Omental fat pad (tissue), 4 donors: ENCODE data around the gene QSOX1. TPM values are rescaled to one million over a fixed set of nuclear protein-coding genes. Genes with fewer than 3 reads are reported as not detected.

Source experiments
- ATAC-seq: fragments of 150-250 bp; one replicate; pipeline ENCODE4 v1.9.1; 2016; ENCODE audit warnings: mild to moderate bottlenecking, moderate library complexity; ENCODE audit not compliant: low FRiP score
- DNase-seq: peaks from one replicate; pipeline ENCODE4 v3.0.0-alpha.2; 2019; ENCODE audit warnings: low spot score
- total RNA-seq, 4 donors: library from RNA; depleted of rRNA; stranded (reverse); fragments of >200 nt; gene quantifications; one replicate each; pipeline ENCODE4 v1.1.0, GENCODE V29; 2016
- TF ChIP-seq, protein P1 (sequence below), 3 donors: fragments of 450-650 bp; IDR thresholded peaks; one replicate each; pipeline ENCODE4 v1.5.1; 2016 to 2017; ENCODE audit warnings: antibody characterized with exemption in 3 of 3, mild to moderate bottlenecking in 3 of 3, moderate library complexity in 2 of 3

Gene QSOX1
- 100 to 1,000 TPM in 1 of 4 donors, 10 to 100 TPM in 3; 90.1 to 130 (median 98.4) TPM for total RNA-seq

DNA sequence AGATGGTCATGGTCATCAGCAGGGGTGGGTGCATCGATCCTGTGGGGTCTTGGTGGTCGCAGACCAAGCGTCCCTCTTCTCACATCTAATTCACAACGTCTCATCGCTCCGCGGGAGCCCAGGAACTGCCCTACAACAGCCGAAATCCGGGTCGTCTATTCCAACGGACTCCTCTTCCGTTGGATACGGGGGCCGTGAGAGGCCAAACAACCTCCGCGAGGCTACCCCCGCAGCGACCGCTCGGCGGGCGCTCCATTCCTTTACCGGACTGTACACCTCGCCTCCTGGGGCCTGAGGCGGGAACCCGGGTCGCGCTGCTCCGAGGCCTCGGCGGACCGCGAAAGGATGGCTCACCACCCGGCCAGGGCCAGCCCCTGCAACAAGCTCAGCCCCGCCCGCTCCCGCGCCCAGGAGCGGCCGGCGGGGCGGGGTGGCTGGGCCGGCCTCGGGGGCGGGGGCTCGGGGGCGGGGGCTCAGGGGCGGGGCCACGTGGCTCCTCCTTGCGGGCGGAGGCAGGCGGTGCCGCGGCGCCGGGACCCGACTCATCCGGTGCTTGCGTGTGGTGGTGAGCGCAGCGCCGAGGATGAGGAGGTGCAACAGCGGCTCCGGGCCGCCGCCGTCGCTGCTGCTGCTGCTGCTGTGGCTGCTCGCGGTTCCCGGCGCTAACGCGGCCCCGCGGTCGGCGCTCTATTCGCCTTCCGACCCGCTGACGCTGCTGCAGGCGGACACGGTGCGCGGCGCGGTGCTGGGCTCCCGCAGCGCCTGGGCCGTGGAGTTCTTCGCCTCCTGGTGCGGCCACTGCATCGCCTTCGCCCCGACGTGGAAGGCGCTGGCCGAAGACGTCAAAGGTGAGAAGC is at the start of gene QSOX1:
Gene QSOX1 (plus strand): TSS at position 545 of the 857 bp plus-strand sequence. CDS start 39 bp downstream, at position 584.
- TF ChIP-seq, protein P1, sequence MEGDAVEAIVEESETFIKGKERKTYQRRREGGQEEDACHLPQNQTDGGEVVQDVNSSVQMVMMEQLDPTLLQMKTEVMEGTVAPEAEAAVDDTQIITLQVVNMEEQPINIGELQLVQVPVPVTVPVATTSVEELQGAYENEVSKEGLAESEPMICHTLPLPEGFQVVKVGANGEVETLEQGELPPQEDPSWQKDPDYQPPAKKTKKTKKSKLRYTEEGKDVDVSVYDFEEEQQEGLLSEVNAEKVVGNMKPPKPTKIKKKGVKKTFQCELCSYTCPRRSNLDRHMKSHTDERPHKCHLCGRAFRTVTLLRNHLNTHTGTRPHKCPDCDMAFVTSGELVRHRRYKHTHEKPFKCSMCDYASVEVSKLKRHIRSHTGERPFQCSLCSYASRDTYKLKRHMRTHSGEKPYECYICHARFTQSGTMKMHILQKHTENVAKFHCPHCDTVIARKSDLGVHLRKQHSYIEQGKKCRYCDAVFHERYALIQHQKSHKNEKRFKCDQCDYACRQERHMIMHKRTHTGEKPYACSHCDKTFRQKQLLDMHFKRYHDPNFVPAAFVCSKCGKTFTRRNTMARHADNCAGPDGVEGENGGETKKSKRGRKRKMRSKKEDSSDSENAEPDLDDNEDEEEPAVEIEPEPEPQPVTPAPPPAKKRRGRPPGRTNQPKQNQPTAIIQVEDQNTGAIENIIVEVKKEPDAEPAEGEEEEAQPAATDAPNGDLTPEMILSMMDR (IDR thresholded peaks at IDR 0.05), result no peak
- ATAC-seq, result peak; percentile 94
- DNase-seq, result peak; percentile 64

DNA sequence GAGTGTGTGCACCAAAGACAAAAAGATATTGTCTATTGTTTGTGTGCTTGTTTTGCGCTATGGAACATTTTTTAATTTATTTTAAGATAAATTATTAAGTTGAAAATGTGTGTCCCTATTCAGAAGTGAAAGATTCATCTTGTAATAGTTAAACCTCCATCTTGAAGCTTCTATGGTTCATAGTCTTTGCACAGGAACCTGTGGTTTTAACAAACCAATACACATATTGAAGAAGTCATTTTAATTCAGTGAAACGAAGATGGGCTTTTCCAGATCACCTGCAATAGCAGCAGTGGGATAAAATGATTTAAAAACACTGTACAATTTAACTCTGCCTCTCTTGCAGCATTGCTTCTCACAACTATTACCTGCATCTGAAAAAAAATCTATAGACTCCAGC is 42.6 kb upstream of the QSOX1 start:
- TF ChIP-seq, protein P1 (IDR thresholded peaks at IDR 0.05), result no peak
- no peak for ATAC-seq
- no peak for DNase-seq

DNA sequence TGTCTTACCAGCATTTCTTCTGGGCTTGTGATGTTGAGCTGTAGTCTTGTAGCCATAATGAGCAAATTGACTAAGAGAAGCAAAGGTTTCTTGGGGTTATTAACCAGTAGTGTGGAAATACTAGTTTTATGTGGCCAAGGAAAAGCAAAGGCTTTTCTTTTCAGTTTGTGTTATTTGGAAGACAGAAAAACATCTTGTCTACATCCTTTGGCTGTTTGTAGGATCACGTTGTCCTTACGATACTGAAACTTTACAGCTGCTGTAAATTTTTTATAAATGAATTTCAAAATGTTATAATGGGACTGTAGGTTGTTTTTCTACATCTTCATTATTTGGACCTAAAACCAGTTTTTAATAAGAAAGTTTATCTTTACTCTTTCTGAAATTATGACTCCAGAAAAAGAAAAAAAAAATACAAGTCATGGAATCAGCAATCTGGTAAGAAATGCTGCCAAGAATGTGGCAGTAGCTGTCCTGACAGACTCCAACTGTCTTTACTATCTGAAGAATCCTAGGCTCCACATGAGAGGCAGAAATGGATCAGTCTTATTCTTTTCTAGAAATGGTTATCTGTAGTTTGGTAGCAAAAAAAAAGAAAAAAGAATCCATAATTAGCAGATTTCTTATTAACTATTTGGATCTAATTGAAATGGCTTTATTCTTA is 41.6 kb upstream of the QSOX1 start:
- ATAC-seq (no peak), DNase-seq (no peak)
- TF ChIP-seq, protein P1 (IDR thresholded peaks at IDR 0.05), result no peak

GRCh38 chr1:180114396-180114945 is 40.2 kb upstream of the QSOX1 start:
- ATAC-seq (no peak), DNase-seq (no peak)
- TF ChIP-seq, protein P1 (IDR thresholded peaks at IDR 0.05), result no peak

GRCh38 chr1:180116964-180117763 is 37.5 kb upstream of the QSOX1 start:
- TF ChIP-seq, protein P1 (IDR thresholded peaks at IDR 0.05), result no peak
- no peak for ATAC-seq
- no peak for DNase-seq

DNA sequence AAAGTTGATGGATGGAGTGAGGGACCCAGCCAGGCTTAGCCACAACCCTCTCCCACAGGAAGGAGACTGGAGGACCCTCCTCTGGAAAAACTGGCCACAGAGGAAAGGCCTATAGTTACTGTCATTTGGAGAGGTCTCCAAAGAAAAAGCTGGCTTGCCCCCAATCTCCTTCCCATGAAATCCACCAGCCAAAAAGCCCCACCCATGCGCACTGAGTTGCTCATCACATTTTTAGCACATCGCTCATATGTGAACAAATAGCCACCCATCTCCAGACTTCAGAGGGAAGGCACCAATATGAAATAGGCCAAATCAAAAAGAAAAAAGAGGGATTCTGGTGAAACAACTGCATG is 36.9 kb upstream of the QSOX1 start:
- DNase-seq, result no peak
- ATAC-seq, result peak; percentile 68
- TF ChIP-seq, protein P1 (IDR thresholded peaks at IDR 0.05), result no peak
